HK-2 (cell line): Measurements from ENCODE around the gene CHST3.

Experiments used
- DNase-seq: peaks from one replicate; pipeline ENCODE4 v3.0.0-alpha.2; 2018; ENCODE audit not compliant: unreplicated experiment

Gene CHST3

DNA sequence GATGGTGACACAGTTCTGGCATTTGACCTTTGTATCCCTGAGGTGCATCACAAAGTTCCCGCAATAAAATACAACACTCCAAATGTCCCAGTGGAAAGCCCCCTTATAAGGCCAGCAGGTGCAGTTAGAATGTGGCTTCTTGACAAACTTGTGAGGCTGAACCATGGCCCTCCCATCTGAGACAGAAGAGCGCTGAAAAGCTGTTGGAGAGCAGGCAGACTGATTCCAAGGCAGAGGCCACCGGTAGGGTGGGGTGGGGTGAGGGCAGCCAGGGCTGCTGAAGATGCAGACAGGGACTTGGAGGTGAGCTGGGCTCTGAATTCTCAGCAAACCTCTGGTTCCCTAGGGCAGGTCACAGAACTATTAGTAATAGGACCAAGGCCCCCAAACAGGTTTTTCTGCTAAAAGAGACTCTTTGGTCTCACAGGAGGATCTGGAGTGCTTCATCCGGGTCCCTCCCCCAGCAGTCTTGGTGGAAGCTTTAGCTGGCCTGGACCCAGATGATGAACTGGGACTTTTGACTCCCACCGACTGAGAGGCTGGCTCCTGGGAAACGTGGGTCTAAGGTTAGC lies 15.6 kb upstream of the CHST3 start:
- no peak for DNase-seq

DNA sequence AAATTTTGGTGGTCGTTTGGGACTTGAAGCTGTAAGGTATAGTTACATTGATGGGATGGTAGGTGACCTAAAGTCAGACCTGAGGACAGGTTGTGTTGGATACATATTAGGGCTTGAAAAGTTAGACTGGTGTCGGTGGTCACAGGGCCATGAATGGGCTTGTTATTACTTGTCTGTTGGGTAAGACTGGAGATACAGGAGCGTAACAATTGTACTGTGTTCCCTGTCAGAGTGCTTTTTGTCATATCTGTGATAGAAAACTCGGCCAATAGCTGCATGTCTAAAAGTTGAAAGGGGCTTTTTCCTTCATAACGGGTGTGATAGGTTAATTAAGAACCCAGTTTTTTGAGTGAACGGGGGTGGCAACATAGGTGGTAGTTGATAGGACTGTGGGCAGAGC lies 13.5 kb upstream of the CHST3 start:
- no peak for DNase-seq

DNA sequence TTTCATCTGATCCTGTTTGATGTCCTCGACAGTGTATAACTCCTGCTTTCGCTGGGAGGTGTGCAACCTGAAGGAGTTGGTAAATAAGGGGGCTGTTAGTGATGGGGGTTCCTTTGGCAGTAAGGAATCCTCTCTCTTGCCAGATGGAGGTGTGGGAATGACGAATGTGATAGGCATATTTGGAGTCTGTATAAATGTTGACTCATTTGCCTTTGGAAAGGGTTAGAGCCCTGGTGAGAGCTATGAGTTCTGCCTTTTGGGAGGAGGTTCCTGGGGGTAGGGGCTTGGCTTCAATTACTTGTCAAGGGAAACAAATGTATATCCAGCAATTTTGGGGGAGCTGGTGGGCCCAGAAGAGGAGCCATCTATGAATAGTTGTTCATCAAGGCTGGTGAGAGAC lies 11.4 kb upstream of the CHST3 start:
- DNase-seq, result no peak

DNA sequence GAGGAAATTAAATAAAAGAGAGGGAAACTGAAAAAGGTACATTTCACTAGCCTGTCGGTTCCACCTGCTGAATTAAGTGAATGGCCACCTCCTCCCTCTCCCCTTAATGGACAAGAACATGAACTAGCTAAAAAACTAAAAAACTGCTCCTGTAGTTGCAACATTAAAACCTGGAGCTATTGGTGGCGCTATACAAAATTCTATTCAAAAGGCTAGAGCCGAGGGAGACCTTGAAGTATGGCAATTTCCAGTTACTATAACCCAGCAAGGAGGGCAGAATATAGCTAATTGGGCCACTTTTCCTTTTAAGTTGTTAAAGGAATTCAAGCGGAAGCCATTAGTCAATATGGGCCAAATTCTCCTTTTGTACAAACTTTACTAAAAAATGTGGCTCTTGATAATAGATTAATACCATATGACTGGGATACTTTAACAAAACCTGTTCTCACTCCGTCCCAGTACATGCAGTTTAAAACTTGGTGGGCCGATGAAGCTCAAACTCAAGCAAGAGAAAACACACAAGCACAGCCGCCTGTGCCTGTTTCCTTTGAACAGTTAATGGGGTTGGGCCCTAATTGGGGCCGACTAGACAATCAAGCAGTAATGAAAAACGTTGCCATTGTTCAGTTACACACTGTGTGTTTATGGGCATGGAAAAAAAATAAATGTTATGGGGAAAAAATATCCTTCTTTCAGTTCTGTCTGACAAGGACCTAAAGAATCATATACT lies 6.5 kb upstream of the CHST3 start:
- no peak for DNase-seq

DNA sequence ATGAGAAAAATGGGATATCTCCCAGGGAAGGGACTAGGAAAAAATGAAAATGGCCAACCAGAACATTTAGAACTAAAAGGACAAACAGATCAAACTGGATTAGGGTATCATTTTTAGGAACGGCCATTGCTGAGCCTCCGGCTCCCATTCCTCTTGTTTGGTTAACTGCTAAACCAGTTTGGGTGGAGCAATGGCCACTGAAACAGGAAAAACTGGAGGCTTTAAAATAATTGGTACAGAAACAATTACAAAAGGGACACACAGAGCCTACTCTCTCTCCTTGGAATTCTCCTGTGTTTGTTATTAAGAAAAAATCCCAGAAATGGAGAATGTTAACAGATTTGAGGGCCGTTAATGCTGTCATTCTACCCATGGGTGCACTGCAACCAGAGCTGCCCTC lies 4.7 kb upstream of the CHST3 start:
- no peak for DNase-seq

DNA sequence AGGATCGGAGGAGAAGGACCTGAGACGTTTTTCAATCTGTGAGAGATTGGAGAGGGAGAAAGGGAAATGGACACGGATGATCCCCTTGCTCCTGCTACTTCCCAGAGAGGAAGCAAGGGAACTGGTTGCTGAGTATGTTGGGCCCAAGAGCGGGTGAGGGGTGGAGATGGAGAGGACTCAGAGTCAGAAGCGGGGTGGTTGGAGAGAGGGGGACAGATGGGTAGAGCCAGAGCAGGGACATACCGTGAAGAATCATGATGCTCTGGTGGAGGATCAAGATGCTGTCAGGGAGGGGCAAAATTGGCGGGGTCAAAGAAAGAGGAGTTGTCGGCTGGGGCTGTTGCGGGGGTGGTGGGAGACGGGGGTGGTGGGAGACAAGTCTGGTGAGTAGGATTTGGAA lies 2.4 kb upstream of the CHST3 start:
- DNase-seq, result no peak

DNA sequence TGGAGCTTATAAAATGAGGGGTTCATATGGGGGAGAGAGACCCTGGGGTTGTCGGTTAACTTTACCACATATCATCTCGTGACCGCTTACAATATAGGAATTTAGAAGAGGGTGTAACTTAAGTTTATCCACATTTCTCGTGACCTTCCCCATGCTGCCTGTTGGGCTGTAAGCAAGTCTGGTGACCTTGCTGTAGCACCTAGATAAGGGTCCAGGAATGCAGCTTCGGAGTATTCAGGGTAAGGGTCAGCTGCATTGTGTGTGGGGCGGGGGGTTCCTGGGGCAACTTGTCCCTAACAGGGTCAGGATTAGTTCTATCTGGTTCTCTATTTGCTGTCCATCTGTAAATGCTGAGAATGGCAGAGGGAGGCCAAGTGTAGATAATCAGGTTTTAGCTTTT lies 1.3 kb upstream of the CHST3 start:
- DNase-seq, result no peak

DNA sequence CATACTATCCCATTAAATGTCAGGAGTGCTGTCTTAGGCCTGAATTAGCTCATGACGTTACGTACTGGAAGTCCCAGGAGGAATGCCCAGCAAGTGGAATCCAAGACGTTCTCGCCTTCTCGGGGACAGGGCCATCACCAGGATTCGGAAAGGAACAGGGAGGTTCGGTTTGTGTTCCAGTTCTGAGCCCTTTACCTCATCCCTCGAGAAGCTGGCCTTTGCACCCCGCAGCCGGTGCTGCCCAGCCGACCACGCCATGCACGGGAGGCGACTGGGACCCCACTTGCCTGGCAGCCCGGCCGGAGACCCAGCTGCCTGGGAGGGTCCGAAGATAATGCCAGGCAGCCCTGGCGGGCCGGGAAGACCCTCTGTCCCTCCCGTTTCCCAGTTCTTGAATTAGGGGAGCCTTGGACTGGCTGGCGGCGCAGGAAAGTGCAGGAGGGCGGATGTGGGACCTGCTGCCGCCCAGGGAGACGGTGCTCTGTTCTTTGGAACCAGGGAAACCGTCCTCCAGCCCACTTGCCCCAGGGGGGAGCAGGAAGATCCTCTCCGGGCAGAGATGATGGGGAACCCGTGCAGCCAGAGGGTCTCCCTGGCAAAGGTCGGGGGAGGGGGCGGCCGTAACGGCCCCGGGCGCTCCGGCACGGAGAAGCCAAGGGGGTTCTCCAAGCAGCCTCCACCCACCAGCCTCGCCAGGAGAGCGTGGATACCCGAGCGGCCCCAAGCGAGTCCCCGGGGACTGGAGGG lies 671 bp upstream of the CHST3 start:
- no peak for DNase-seq

DNA sequence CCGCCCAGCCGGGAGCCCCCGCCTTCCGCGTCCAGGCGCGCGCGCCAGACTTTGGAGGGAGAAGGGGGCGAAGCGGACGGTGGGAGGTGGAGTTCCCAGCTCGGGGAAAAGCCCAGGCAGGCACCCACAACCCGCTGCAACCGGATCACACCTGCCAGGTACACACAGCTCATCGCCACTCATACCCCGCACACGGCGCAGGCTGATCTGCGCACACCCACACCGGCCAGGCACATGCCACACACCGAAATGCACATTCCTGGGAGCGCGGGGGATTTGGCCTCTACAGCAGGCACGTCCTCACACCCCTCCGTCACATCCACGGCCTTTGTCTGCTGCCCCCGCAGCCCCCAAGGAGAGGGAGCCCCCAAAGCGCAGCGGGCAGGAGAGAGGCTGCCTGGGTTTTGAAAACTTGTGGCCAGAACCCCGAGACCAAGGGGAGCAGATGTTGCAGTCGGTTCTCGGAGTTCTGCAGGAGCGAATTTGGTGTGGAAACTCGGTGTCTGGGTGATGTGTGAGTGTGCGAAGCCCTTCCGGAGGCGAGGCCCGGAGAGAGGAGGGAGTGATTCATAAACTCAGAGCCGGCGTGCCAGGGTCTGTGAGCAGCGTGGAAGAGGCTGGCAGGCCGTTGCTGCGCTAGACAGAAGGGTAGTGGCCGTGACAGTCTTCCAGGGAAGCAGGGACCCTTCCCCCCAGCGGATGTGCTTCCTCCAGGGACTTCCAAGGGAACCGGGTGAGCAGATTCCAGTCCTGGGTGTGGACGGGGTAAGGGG lies 734 bp downstream of the CHST3 start:
- peak; percentile 85 for DNase-seq

DNA sequence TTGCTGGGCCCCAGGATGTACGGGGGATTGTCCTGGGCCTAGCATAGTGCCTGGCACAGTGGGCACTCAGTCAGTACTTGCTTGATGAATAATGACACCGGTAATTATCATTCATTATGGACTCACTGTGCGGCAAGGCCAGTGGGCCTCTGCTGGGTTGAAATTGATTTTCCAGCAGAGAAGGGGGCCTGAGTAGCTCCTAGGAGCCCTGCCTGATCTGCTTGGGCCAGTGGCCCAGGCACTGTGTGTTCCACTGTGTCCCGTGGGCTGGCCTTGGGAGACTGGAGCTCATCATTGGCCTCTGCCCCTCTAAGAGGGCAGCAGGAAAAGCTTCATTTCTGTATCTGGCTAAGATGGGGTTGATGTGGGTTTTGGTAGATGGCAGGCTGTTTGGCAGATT lies 1.4 kb downstream of the CHST3 start:
- no peak for DNase-seq

DNA sequence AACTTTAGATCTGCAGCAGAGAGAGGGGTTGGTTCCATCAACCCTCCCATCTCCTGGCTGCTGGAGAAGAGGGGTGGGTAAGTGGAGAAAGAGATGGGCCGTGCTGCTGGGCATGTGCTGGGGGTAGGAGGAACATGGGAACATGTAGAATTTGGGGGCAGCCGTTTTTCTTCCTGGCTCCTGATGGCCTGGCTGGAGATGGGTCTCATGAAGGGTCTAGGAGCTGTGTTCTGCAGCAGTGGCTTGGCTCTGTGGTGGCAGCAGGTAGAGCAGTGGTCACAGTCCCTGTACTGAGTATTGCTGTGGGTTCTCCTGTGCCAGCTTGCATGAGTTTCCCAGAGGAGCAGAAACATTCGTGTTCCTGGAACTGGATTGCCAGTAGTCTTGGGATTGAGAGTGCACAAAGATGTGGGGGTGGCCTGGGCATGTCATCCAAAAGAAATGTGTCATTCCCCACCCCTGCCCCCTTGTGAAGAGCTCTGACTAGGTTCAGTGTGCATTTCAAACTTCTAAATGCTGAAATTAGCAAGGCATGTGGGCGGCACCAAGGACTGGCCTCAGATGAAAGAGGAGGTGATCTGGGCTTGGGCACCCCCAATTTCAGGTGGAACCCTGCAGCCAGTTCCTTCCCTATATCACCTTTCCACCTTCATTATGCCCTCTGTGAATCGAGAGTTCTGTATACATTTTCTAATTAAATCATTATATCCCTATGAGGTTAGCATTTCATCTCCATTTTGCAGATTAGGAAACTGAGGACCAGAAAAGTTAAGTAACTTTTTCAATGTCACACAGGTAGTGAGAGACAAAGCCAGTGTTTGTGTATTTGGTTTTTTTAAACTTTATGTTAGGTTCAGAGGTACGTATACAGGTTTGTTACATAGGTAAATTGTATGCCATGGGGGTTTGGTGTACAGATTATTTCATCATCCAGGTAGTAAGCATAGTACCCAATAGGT lies 2.1 kb downstream of the CHST3 start:
- peak; percentile 44 for DNase-seq

DNA sequence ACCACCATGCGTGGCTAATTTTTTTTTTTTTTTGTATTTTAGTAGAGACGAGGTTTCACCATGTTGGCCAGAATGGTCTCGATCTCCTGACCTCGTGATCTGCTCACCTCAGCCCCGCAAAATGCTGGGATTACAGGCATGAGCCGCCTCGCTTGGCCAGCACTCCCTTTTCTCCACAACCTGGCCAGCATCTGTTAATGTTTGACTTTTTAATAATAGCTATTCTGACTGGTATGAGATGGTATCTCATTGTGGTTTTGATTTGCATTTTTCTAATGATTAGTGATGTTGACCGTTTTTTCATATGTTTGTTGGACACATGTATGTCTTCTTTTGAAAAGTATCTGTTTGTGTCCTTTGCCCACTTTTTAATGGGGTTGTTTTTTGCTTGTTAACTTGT lies 3.8 kb downstream of the CHST3 start:
- DNase-seq, result peak; percentile 59

DNA sequence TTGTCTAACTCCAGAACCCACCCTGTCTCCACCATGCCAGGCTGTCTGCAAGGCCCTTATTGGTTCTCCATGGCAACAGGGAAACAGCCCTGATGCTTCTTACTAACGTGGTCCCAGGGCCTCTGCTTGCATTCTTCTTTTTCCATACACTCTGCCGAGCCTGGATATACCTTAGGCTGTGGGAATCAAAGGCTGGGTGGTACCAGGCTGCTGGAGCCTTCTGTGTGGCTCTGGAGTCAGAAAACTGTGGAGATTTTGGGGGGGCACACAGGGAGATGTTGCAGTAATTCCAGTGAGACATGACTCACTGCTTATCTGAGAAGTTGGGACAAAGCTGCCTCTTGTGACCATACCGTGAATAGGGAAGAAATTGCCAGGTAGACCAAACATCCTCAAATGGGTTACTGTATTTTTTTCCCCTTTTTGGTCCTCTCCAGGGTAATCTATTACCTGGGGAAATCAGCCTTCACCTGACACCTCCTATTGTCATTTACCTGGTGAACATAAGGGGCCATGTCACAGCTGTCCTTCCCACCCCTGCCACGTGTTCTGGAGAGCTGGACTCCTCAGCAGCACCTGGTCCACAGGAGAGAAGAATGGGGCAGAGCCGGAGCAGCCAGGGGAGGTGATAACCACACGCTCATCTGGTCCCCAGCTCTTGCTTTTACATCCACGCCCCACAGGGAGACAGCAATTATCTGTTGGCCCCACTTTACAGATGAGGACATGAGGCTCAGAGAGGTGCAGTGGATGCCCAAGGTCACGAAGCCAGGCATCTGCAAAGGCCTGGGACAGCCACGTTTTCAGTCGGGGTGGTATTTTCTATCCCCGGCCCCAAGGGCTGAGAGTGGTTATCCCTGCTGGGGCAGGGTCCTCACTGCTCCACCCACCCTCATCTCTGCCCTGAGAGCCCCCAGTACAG lies 4.6 kb downstream of the CHST3 start:
- DNase-seq, result peak; percentile 42

DNA sequence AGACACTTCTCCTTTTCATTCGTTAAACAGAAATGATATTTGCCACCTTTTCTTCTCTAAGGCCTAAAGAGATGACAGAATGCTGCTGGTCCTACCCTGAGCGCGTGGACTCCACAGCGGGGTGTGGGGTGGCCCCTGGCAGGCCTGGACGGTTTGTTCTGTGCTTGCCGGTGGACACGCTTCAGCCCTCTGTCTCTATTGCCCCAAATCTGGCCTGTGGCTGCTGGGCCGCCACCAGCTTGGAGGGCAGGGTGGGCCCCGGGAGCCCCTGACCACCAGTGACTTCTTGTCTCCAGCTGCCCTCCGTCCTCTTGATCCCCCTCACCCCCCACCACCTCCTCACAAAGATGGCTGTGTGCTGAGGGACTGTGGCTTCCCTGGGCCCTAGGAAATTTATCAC lies 5.7 kb downstream of the CHST3 start:
- DNase-seq, result no peak

DNA sequence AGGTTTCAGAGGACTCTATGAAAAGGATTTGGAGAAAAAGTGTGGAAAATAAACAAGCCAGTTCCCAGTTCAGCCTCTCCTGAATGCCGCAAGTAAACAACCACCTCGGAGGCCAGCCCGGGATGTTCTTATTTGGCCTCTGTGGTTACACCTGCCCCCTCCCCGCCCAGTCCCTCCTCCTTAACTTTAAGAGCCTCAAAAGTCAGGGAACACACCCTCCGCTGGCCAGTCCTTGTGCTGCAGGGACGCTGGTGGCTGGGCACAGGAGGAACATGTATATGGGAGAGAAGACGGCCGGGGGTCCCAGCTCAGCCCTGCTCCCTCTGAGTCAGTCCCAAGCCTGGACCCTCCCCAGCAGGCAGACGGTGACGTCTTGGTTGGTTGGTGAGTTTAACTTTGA lies 6.1 kb downstream of the CHST3 start:
- no peak for DNase-seq

DNA sequence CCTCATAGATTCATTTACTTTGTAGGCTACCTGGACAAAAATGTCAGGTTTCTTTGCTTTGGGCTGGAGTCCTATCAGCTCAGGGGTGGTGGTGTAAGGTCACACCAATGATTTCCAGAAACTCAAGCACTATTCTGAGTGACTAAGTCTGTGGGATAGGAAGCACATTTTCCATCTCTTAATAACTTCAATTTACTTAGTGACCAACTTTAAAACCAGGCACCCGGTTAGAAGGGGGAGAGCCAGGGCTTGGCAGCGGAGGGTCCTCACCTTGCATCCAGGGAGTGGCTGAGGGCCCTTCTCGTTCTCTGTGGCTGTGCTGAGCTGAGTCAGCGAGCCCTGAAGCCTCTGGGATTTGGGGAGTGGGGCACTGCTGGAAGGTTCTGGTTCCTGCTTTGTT lies 6.7 kb downstream of the CHST3 start:
- DNase-seq, result no peak

DNA sequence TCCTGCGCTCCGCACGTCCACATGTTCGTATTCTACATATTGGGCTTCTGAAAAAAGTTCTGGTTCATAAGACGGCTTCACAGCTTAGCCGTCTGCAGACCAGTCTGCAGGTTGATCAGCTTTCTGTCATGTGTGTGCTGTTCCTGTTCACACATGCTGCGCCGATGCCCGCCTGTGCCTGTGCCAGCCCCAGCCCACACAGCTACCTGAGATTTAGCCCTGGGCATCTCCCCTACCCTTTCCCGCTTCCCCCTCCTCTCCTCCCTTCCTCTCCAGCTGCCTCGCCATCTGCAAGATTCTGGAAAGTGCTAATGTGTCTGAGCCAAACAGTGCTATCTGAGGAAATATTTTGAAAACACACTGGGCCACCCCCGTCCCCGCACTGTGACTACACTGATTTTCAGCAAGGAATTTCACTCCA lies 7.1 kb downstream of the CHST3 start:
- no peak for DNase-seq

DNA sequence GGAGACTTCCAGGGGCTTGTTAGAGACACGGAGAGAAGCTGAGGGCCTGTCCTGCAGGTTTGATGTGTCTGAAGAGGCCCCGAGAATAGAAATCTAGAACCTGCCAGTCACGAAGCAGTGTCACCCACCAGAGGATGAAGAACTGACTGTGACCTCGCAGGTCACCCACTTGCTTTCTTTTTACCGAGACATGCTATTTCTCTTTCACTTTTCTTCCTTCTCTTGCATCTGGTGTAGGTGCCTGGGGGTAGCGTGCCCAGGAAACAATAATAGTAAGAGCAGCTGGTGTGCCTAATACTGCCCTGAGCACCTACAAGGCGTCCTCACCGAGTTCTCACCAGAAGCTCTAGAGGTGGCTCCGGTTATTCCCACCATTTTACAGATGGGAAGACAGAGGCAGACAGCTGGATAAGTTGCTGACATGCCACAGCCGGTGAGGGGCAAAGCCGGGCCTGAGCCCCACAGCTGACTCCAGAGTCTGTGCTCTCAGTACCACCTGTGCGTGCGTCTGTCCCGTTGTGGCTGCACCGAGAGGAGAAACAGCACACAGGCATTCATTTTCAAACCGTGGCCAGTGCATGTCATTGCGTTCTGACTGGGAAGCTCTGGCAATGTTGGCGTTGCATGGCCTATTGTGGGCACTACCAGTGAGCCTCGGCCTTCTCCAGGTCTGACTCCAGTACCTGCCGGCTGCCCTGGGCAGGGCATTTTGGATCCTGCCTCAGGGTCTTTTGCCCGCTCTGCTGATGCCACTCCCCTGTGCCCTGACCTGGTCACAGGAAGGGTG lies 7.8 kb downstream of the CHST3 start:
- DNase-seq, result no peak
